KBM-7 (cell line): ENCODE measurements around the gene RPP30.
"Not testable (repeated sequence)": the region's sequence is repeated elsewhere in the genome, so short reads cannot be mapped to it uniquely, and the experiment has no call there.

Experiments used
- DNase-seq: peaks from one replicate; pipeline ENCODE4 v3.0.0-alpha.2; 2015
- in situ Hi-C: fragments of 300-500 bp; cut with MboI; formaldehyde crosslinking; loops from 2 replicates; pipeline ENCODE4 v1.14.3; 2020; ENCODE audit warnings: low sequenced_read_pairs, low pct_unique_long_range_greater_than_20kb, mixed read lengths

Gene RPP30

DNA sequence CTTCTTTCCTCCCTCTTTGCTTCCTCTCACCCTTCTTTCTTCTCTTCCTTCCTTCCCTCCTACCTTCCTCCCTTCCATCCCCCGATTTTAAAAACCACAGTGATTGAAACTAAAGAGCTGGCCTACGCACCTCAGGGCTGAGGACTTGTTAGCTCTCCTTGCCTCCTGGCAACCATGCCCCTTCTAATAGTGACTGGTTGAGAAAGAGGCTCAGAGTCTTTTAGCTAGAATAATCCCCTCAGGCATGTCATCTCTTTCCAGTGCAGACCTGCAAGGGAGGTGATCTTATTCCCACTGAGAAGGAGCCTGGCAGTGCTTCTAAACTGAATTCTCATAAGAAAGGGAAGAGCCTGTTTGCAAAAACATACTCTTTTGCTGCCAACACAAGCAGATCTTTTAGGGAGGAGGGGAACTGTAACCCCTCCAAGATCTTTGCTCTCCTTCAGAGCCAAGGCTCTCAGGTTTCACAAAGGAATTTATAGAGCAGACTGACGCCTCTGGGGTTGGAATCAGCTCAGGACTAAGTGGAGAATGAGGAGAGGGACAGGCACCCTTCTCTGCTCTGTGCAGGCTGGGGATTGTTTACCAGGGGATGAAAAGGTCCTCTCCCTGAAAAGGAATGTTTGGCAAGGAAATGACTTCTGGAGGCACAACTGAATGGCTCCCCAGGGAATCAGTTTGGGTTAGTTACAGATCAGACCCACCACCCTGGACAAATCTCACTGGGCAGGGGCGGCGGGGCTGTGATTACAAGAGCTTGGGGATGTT lies 58.5 kb downstream of the RPP30 start:
- in situ Hi-C loops = no loop called here
- no peak for DNase-seq

DNA sequence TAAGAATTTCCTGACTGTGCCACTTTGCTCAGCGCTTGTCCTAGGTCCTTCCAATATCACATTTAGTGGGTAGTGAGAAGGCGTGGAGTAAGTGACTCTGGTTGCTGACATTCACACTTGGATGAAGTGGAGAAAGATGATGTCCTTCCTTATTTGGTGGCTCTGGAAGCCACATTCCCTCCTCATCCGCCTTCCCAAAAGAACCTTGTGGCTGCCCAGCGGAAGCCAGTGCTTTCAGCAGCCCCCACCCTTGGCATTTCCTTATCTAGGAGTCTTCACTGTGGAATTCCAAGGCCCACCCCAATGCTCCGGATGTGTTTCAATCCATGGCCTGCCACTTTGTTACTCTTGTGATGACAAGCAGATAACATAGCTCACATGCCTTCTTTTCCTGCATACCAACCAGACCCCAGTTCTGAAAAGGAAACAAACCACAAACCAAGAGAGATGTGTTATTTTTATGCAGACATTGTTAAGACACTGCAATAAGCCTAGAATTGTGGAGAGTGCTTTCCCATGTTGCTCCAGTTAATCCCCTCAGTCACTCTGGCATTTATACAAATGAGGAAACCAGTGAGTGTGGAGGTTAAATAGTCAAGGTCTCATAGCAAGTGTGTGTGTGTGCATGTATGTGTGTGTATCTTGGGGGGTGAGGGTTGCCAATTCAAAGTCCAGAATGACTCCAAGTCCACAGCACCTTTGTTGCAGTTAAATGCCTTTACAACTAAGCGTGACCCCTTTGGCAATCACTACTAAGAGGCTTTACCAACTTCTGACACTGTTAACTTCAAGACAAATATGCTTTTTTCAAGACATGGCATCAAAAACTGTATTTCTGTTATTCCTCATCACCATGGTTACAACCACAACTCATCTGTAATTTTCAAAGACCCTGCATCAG lies 59.4 kb downstream of the RPP30 start:
- no peak for DNase-seq
- in situ Hi-C loops = no loop called here

DNA sequence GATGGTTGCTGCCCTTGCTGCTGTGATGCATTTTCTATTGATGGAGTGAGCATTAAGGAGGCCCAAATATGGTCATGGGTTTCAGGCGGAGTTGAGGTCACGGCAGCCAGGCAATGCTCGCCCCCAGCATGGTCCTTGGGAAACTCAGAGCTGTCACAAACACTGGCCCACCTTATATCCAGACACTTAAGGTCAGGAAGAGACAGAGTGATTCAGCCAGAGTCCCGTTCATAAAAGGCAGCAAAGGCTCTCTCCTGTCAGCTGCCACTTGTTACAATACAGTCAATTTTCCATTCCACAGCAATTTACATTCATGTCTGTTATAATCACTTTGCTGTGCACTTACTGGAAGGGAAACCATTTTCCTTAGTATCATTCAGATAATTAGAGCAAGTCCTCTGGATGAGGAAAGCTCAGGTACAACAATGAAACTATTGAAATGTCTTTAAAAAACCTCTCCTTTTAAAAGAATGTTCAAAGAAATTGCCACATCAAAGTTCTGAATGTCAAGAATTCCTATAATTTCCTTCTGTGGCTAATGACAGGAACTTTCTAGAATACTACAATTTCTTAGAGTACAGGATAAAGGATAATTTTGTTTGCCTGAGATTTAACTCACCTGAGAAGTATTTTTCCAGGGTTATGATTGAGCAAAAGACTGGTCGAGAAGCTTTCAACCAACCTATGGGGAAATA lies 64.0 kb downstream of the RPP30 start:
- no peak for DNase-seq
- in situ Hi-C loops = no loop called here

DNA sequence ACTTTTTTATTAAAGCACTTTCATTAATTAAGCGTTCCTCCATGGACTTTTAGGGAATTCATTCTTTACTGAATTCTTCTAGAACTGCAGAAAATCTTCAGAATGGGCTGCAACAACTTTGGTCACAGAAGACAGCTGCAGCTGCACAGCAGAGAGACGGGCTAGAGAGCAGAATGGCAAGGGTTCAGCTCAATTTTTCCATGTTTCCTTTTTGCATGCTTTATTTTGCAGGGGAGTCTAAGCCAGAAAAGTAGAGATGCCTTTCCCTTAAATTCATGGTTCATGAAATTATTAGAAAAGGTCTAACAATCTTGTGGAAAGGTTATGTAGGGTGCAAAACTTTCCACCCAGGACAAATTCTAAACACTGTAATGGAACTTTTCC lies 64.5 kb downstream of the RPP30 start:
- DNase-seq = no peak
- in situ Hi-C loops = no loop called here

DNA sequence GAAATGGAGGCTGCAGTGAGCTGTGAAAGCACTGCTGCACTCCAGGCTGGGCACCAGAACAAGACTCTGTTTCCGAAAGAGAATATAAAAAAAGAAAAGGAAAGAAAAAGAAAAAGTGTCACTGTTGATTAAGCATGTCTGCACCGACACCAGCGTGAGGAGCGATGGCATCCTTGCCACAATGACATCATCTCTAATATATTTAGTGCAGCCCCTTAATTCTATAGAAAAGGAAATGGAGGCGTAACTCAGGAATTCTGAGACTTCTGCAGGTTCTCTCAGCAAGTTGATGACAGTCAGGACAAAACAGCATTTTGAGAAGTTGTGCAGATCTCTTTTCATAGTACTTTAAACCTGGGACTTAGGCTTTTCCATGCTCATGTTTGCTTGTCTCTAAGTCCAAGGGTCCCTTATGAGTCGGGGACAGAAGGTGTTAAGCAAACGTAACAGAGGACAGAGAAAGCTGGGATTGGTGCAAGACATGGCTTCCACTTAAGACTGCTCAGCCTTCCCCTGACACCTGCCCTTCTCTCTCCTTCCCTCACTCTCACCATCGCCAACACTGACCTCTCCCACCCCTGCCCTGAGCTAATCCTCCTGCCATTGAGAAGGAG lies 66.0 kb downstream of the RPP30 start:
- no peak for DNase-seq
- in situ Hi-C loops = no loop called here

DNA sequence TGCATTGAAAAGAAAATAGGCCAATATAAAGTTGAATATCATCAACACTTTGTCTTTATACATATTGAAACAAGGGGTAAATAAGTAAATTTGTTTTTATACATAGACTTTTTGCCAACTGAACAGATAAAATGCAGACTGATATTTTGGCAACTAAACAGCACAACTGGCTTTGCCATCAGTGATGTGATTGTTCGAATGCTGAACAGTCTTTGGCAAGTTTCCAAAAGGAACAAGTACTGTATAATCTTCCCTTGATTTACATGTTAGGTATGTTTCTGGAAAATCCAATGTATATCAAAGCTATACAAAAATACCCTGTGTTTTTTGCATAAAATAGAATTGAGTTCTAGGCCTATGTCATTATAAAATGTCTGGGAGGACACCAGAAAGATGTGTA lies 67.3 kb downstream of the RPP30 start:
- no peak for DNase-seq
- in situ Hi-C loops = no loop called here

DNA sequence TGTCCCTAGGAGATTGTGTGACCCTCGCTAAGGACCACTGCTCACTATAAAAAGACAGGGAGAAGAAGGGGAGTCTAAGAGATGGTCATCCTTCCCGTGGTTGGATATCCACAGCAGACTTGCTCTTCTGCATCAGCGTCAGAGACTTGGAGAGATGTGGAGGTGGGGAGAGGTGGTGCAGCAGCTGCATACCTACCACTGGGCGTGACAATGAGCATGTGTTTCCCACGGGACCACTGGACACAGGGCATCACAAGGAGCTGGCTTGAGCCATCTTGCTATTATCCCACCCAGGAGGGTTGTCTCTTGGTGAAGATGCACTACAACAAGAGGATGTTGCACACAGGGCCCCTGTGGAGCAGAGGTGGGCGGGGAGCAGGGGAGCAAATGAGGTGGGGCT lies 67.9 kb downstream of the RPP30 start:
- no peak for DNase-seq
- in situ Hi-C loops = no loop called here

DNA sequence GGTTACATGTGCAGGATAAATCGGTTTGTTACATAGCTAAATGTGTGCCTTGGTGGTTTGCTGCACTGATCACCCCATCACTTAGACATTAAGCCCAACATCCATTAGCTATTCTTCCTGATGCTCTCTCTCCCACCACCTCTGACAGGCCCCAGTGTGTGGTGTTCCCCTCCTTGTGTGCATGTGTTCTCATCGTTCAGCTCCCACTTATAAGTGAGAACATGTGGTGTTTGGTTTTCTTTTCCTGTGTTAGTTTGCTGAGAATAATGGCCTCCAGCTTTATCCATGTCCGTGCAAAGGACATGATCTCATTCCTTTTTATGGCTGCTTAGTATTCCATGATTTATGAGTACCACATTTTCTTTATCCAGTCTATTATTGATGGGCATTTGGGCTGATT lies 71.2 kb downstream of the RPP30 start:
- DNase-seq, in situ Hi-C loops: not testable (repeated sequence)

DNA sequence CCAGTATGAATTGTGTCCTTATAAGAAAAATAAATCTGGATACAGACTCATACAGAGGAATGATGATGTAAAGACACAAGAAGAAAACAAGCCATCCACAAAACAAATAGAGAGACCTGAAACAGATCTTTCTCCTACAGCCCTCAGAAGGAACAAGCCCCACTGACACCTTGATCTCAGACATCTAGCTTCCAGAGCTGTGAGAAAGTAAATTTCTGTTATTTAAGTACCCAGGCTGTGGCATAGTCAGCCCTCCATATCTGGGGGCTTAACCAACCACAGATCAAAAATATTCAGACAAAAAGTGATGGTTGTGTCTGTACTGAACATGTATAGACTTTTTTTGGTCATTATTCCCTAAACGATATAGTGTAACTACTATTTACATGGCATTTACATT lies 73.0 kb downstream of the RPP30 start:
- in situ Hi-C loops = no loop called here
- DNase-seq = no peak

DNA sequence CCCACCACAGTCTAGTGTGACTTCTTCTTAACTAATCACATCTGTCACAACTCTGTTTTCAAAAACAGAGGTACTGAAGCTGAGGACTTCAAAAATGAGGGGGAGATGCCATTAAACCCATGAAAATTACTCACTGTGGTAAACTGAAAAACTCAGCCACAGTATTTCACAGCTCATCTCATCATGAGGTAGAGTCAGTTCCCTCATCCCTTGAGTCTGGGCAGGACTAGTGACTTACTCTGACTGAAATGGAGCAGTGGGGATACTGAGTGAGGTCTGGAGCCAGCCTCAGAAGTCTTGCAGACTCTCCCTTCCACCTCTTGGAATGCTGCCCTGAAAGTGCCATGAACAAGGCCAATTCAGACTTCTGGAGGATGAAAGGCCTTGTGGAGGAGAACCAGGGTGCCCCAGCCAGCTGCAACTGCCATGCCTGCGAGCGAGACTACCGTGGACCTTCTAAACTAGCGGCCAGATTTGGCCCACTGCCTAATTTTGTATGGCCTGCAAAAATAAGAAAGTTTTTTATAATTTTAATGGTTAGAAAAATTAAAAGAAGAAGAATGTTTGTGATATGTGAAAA lies 73.8 kb downstream of the RPP30 start:
- in situ Hi-C loops = no loop called here
- DNase-seq = no peak

DNA sequence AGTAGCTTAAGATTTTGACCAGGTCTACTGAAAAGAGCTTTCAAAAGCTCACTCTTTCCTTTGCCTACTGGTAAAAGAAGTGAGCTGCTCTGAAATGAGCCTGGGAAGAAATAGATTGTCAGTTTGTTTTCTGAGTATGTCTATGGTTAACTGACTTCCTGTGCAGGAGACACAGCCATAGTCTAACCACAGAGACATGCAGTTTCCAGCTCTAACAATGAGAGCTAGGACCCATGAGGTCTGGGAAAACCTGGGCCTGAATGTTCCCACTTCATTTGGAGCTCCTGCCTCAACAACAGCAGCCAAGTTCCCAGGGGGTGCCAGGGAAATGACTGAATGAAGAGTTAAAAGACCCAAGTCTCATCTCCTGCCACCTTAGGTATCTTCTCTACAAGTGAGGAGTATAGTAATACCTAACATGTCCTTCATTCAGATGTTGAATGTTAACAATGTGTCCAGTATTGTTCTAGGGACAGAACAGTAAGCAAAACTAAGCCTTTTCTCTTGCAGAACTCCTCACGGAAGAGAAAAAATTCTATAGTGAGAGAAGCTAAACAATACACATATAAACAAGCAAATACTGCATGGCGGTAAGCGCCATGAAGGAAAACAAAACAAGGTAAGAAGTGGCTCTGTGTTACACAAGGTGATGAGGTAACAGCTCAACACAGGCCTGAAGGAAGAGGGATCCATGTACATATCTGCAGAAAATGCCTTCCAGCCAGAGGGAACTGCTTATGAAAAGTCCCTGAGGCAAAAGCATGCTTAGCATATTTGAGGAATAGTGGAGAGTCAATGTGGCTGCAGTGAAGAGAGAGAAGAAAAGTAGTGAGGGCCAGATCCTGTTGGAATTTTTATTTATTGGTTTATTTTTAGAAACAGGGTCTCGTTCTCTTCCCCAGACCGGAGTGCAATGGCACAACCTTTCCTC lies 75.5 kb downstream of the RPP30 start:
- DNase-seq = peak; percentile 38

More for the DNA sequence above, 75.5 kb downstream of the RPP30 start:
- in situ Hi-C loops = no loop called here
